Measurements from ENCODE around the gene SULT4A1.

Gene SULT4A1

GRCh38 chr22:43883012-43883661, 20.8 kb upstream of the SULT4A1 start:
- no peak overlapping the region for H3K4me3 ChIP-seq (ENCODE audit: low read depth, low read length)
- peak; percentile 40 for DNase-seq (ENCODE audit: low read depth)
- in situ Hi-C loops (cut with HindIII; ENCODE audit: low sequenced_read_pairs), result no loop called here
- peak; percentile 66 for TF ChIP-seq CTCF (IDR thresholded peaks at IDR 0.05; ENCODE audit: low read depth, low read length, missing control alignments)

GRCh38 chr22:43882122-43882767, 19.9 kb upstream of the SULT4A1 start:
- DNase-seq (ENCODE audit: low read depth), result no peak
- TF ChIP-seq CTCF (IDR thresholded peaks at IDR 0.05; ENCODE audit: low read depth, low read length, missing control alignments), result no peak
- in situ Hi-C loops (cut with HindIII; ENCODE audit: low sequenced_read_pairs), result no loop called here
- no peak overlapping the region for H3K4me3 ChIP-seq (ENCODE audit: low read depth, low read length)

GRCh38 chr22:43881091-43882061, 19.1 kb upstream of the SULT4A1 start:
- H3K4me3 ChIP-seq (ENCODE audit: low read depth, low read length), result no peak overlapping the region
- in situ Hi-C loops (cut with HindIII; ENCODE audit: low sequenced_read_pairs), result no loop called here
- TF ChIP-seq CTCF (IDR thresholded peaks at IDR 0.05; ENCODE audit: low read depth, low read length, missing control alignments), result no peak
- no peak for DNase-seq (ENCODE audit: low read depth)

- H3K4me3 ChIP-seq (ENCODE audit: low read depth, low read length), result no peak overlapping the region
- no peak for TF ChIP-seq CTCF (IDR thresholded peaks at IDR 0.05; ENCODE audit: low read depth, low read length, missing control alignments)
- no peak for DNase-seq (ENCODE audit: low read depth)
- in situ Hi-C loops (cut with HindIII; ENCODE audit: low sequenced_read_pairs), result no loop called here
Observed at GRCh38 chr22:43880541-43880991, 18.3 kb upstream of the SULT4A1 start.

GRCh38 chr22:43879901-43880540, 17.7 kb upstream of the SULT4A1 start:
- H3K4me3 ChIP-seq (ENCODE audit: low read depth, low read length), result no peak overlapping the region
- no peak for DNase-seq (ENCODE audit: low read depth)
- in situ Hi-C loops (cut with HindIII; ENCODE audit: low sequenced_read_pairs), result no loop called here
- TF ChIP-seq CTCF (IDR thresholded peaks at IDR 0.05; ENCODE audit: low read depth, low read length, missing control alignments), result no peak

Measured in astrocyte of the cerebellum (primary cell).